Progenitor cell of endocrine pancreas (in vitro differentiated cells): ENCODE measurements around the gene DAP. TPM values are rescaled to one million over a fixed set of nuclear protein-coding genes. Genes with fewer than 3 reads are reported as not detected.
"Not testable (repeated sequence)": the region's sequence is repeated elsewhere in the genome, so short reads cannot be mapped to it uniquely, and the experiment has no call there.

Source experiments
- DNase-seq: peaks from one replicate; pipeline ENCODE4 v3.0.0; 2021; ENCODE audit warnings: low spot score; ENCODE audit not compliant: unreplicated experiment
- H3K27ac Mint-ChIP-seq: 2 replicates; pipeline ENCODE4 v1.8.0; 2021; ENCODE audit warnings: mild to moderate bottlenecking, moderate library complexity, mixed read lengths
- H3K27me3 Mint-ChIP-seq: 2 replicates; pipeline ENCODE4 v1.8.0; 2021; ENCODE audit warnings: mixed read lengths
- H3K36me3 Mint-ChIP-seq: 2 replicates; pipeline ENCODE4 v1.8.0; 2022; ENCODE audit warnings: mixed read lengths; ENCODE audit not compliant: insufficient read depth
- H3K4me1 Mint-ChIP-seq: 2 replicates; pipeline ENCODE4 v1.8.0; 2021; ENCODE audit warnings: low read depth, mixed read lengths
- H3K4me3 Mint-ChIP-seq: 2 replicates; pipeline ENCODE4 v1.8.0; 2021; ENCODE audit warnings: low read depth, mild to moderate bottlenecking, moderate library complexity, mixed read lengths
- H3K9me3 Mint-ChIP-seq: 2 replicates; pipeline ENCODE4 v1.8.0; 2021; ENCODE audit warnings: low read depth, mixed read lengths
- total RNA-seq: library from RNA; stranded (reverse); gene quantifications from 2 replicates; pipeline ENCODE4 v1.2.1, GENCODE V29; 2021
- TF ChIP-seq, protein P1 (sequence below): fragments of 200-600 bp; sonication (generic); IDR thresholded peaks from one replicate; pipeline ENCODE4 v1.5.0; 2021; ENCODE audit warnings: antibody characterized with exemption, mild to moderate bottlenecking; ENCODE audit not compliant: unreplicated experiment

Gene DAP
- total RNA-seq, 1 donor from 2014 or later: 91.1 TPM

DNA sequence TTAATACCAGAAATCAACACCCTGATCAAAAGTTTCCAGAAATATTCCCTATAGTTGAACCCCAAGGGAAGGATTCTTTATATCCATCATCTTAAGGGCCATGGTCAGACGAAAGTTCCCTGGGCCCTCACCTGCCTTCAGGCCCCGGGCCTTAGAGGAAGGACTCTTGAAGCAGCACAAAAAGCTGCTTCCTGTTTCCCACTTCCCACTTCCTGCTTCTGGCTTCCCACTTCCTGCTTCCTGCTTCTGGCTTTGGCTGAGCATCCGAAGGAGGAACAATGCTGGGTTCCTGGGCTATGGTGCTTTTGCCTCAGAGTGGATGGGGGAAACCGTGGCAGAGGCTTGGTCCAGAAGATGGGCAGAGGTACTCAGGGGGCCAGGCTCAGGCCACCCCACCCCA is 25.8 kb upstream of the DAP start:
- Mint-ChIP-seq H3K4me1 (no peaks in the 10 kb centered on the region), H3K4me3 (no peak overlapping the region), H3K36me3 (no peaks in the 10 kb centered on the region)

DNA sequence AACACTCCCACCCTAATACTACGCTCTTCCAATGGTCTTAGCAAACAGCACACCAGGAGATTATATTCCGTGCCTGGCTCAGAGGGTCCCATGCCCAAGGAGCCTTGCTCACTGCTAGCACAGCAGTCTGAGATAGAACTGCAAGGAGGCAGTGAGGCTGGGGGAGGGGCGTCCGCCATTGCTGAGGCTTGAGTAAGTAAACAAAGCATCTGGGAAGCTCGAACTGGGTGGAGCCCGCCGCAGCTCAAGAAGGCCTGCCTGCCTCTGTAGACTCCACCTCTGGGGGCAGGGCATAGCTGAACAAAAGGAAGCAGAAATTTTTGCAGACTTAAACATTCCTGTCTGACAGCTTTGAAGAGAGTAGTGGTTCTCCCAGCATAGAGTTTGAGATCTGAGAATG is 19.2 kb upstream of the DAP start:
- H3K27ac Mint-ChIP-seq, H3K4me1 Mint-ChIP-seq, DNase-seq, H3K4me3 Mint-ChIP-seq, H3K9me3 Mint-ChIP-seq, H3K36me3 Mint-ChIP-seq, H3K27me3 Mint-ChIP-seq: not testable (repeated sequence)

More for the DNA sequence above, 25.8 kb upstream of the DAP start:
- TF ChIP-seq, protein P1, sequence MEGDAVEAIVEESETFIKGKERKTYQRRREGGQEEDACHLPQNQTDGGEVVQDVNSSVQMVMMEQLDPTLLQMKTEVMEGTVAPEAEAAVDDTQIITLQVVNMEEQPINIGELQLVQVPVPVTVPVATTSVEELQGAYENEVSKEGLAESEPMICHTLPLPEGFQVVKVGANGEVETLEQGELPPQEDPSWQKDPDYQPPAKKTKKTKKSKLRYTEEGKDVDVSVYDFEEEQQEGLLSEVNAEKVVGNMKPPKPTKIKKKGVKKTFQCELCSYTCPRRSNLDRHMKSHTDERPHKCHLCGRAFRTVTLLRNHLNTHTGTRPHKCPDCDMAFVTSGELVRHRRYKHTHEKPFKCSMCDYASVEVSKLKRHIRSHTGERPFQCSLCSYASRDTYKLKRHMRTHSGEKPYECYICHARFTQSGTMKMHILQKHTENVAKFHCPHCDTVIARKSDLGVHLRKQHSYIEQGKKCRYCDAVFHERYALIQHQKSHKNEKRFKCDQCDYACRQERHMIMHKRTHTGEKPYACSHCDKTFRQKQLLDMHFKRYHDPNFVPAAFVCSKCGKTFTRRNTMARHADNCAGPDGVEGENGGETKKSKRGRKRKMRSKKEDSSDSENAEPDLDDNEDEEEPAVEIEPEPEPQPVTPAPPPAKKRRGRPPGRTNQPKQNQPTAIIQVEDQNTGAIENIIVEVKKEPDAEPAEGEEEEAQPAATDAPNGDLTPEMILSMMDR: no peak
- Mint-ChIP-seq H3K27me3 (peaks cover 5% of the 10 kb centered on the region), H3K27ac (no peak overlapping the region), H3K9me3 (no peaks in the 10 kb centered on the region)
- DNase-seq: no peak

DNA sequence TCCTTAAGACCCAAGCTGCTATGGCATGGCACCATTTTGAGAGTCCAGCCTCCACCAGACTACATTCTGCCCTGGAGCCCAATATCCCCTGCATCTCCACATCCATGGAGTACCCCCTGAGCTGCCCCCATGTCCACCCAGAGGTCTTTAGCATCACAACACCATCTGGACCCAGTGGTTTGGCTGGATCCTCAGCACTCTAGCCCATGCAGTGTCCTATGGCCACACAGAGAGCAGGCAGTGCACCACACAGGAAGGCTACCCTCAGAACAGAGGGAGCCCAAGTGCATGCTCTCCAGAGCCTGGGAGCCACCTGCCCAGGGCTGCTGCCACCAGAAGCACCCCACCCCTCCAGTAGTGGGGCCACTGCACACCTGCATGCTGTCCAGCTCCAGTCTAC is 18.6 kb upstream of the DAP start:
- TF ChIP-seq, protein P1: no peak
- no peak overlapping the region for H3K4me3 Mint-ChIP-seq
- H3K4me1 Mint-ChIP-seq: no peaks in the 10 kb centered on the region
- H3K36me3 Mint-ChIP-seq: no peaks in the 10 kb centered on the region
- DNase-seq: no peak
- peaks cover 5% of the 10 kb centered on the region for H3K27me3 Mint-ChIP-seq
- peaks cover 7% of the 10 kb centered on the region for H3K9me3 Mint-ChIP-seq
- no peak overlapping the region for H3K27ac Mint-ChIP-seq

DNA sequence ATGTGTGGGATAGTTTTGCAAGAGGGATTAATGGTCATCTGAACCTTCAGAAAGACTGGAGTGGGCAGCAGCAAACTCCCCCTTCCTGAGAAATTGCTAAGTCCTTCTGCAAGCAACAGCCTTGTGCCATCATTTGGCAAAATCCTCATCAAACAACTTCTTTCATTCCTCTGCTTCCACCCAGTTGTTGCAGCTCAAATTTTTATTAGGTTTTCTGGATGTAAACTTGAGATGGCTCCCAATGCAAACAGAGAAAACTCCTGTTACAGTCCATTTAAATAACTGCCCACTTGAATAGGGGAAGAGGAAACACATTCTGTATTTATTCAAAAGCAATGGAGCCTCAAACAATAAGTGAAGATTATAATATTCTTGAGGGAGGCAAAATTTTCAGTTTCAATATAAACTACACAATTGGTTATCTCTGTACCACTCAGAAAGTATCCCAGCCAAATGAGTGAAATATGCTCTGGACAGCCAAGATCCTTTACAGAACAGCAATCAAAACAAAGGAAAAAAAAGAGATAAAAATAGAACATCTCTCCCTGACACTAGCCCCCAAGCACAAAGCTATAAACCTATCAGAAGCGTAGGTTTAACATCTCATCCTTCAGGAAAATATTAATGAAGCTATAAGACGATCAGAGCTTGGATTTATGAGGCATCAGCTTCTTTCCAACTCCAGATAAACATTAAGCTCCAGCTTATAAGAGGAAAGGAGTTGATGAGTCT is 17.3 kb upstream of the DAP start:
- peaks cover 7% of the 10 kb centered on the region for H3K9me3 Mint-ChIP-seq
- H3K27ac Mint-ChIP-seq: no peak overlapping the region
- H3K27me3 Mint-ChIP-seq: peaks cover 3% of the 10 kb centered on the region

DNA sequence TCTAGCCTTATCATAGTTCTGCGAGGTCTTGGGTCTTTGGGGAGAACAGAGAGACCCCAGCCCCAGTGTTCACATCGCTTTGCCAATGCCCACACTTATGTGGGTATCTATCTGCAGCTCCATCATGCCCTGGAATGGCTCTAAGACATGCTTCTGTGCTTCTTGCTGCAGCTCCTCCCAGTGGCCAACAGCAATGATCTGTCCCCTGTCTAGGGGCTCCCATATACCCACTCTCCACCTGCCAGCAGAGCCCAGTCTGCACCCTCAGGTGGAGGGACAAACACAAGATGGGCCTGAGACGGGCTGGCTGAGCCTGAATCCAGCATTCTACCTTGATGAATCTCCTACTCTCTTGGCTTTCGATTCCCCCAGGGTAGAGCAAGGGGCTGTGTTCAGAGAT is 14.6 kb upstream of the DAP start:
- peaks cover 5% of the 10 kb centered on the region for H3K27me3 Mint-ChIP-seq
- no peak overlapping the region for H3K27ac Mint-ChIP-seq
- no peaks in the 10 kb centered on the region for H3K36me3 Mint-ChIP-seq
- no peaks in the 10 kb centered on the region for H3K4me1 Mint-ChIP-seq
- TF ChIP-seq, protein P1: no peak
- no peak overlapping the region for H3K4me3 Mint-ChIP-seq
- H3K9me3 Mint-ChIP-seq: peaks cover 3% of the 10 kb centered on the region
- DNase-seq: no peak

More for the DNA sequence above, 17.3 kb upstream of the DAP start:
- DNase-seq: no peak
- no peak overlapping the region for H3K4me3 Mint-ChIP-seq
- TF ChIP-seq, protein P1: no peak
- no peaks in the 10 kb centered on the region for H3K36me3 Mint-ChIP-seq
- no peaks in the 10 kb centered on the region for H3K4me1 Mint-ChIP-seq

DNA sequence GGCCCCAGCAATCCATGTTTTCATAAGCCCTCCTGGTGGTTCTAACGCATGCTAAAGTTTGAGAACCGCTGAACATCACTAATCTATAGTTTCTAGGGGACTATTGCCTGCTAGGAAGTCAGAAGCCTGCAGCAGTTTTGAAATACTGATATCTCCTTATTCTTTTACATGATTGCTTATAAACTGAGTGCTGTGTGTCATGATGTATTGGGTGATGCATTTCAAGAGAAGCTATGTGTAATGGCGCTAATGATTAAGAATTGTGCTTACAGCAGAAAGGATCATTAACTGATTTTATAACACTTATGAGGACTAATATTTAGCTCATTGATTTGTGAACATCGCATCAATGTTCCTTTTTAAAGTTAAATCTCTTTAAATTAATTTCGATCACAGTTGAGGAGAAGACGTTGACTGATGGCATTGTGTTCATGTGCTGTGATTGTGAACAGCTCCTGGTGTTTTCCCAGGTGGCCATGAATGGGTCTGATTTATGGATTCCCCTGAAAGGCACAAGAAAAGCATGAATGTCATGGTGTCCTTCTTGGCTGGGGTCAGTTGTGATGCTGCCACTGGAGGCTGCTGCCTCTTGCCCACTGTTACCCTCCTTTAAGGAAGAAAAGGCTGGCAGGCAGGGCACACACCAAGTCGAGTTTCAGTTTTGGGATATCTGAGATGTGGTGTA is 12.0 kb upstream of the DAP start:
- TF ChIP-seq, protein P1: no peak
- Mint-ChIP-seq H3K27me3 (peaks cover 5% of the 10 kb centered on the region), H3K4me1 (peaks cover 2% of the 10 kb centered on the region), H3K9me3 (no peaks in the 10 kb centered on the region), H3K36me3 (no peaks in the 10 kb centered on the region), H3K27ac (no peak overlapping the region), H3K4me3 (no peak overlapping the region)
- no peak for DNase-seq
